Measurements from ENCODE around the gene USP7. TPM values are rescaled to one million over a fixed set of nuclear protein-coding genes. Genes with fewer than 3 reads are reported as not detected.
A peak's percentile ranks its signal among the peaks of the same experiment; 100 is the strongest.

The USP7 gene
- polyA plus RNA-seq, 3 donors = 2.4 to 31.7 (median 4.1) TPM

DNA sequence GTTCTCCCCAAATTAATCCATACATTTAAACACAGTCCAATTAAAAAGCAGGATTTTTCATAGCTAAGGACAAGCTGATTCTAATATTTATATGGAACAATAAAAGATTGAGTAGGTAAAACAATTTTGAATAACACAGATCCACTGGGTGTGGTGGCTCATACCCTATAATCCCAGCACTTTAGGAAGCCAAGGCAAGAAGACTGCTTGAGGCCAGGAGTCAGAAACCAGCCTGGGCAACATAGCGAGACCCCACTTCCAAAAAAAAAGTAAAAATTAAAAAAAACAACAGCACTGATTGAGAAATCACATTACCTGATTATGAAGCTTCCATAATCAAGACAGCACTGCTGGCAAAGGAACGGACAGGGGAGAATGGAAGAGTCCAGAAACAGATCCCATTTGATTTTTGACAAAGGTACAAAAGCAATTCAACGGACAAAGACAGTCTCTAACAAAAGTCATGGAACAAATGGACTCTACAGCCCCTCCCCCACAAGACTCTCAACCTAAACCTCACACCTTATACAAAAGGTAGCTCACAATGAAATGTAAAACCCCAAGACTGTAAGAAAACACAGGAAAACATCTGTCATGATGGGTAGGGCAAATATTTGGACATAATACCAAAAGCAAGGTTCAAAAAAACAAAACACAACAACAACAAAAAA, 17.9 kb downstream of the USP7 start:
- Mint-ChIP-seq H3K27me3 (ENCODE audit: low read depth in 3 of 3) (no peaks in the 10 kb centered on the region), H3K36me3 (no peaks in the 10 kb centered on the region), H3K4me3 (no peak overlapping the region), H3K9me3 (no peaks in the 10 kb centered on the region), H3K4me1 (peaks cover 90% of the 10 kb centered on the region), H3K27ac (peak overlapping the region in 5 of 7 donors; percentile 14 to 90 (median 80))
- Histone ChIP-seq H3K27ac (ENCODE audit: low read depth in 1 of 2, low read length in 2 of 2) (peak overlapping the region in 1 of 2 donors; percentile 56), H3K4me1 (ENCODE audit: control insufficient read depth in 1 of 2, insufficient read depth in 2 of 2, low read length in 2 of 2) (peaks cover 48 to 81% of the 10 kb centered on the region in 2 donors), H3K36me3 (replicated peaks in 1 of 2; ENCODE audit: control insufficient read depth in 1 of 2, insufficient read depth in 2 of 2, low read length in 2 of 2) (no peaks in the 10 kb centered on the region), H3K79me2 (ENCODE audit: insufficient read depth, low read length) (peaks cover 100% of the 10 kb centered on the region), H3K4me2 (replicated peaks; ENCODE audit: extremely low read depth, low read length, poor library complexity, severe bottlenecking) (peak overlapping the region; percentile 74), H3K4me3 (replicated peaks in 1 of 3; ENCODE audit: low read depth in 2 of 3, low read length in 3 of 3) (peak overlapping the region in 1 of 3 experiments; percentile 64), H2AFZ (ENCODE audit: insufficient read depth, low read depth, low read length, poor library complexity, severe bottlenecking) (no peak overlapping the region), H4K20me1 (ENCODE audit: insufficient read depth, low read length) (peaks cover 100% of the 10 kb centered on the region), H3K27me3 (ENCODE audit: control insufficient read depth in 2 of 2, insufficient read depth in 2 of 2, low read length in 2 of 2) (no peaks in the 10 kb centered on the region), H3K9ac (ENCODE audit: insufficient read depth, low read length, poor library complexity, severe bottlenecking) (no peak overlapping the region), H3K9me3 (replicated peaks in 1 of 2; ENCODE audit: control insufficient read depth in 1 of 2, insufficient read depth in 1 of 2, low read length in 2 of 2) (no peaks in the 10 kb centered on the region)
- TF ChIP-seq, protein P1, sequence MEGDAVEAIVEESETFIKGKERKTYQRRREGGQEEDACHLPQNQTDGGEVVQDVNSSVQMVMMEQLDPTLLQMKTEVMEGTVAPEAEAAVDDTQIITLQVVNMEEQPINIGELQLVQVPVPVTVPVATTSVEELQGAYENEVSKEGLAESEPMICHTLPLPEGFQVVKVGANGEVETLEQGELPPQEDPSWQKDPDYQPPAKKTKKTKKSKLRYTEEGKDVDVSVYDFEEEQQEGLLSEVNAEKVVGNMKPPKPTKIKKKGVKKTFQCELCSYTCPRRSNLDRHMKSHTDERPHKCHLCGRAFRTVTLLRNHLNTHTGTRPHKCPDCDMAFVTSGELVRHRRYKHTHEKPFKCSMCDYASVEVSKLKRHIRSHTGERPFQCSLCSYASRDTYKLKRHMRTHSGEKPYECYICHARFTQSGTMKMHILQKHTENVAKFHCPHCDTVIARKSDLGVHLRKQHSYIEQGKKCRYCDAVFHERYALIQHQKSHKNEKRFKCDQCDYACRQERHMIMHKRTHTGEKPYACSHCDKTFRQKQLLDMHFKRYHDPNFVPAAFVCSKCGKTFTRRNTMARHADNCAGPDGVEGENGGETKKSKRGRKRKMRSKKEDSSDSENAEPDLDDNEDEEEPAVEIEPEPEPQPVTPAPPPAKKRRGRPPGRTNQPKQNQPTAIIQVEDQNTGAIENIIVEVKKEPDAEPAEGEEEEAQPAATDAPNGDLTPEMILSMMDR (IDR thresholded peaks at IDR 0.05) = no peak
- no peak for DNase-seq
- intact Hi-C loops (cut with micrococcal nuclease) = loop anchor here in 1 of 2 donors (10.0 kb wide), 2 partner anchors 59 to 189 kb away; no protein-coding TSS in a partner anchor
- 92% methylated on average over 2 of the region's 3 CpGs for WGBS (ENCODE audit: insufficient coverage)

DNA sequence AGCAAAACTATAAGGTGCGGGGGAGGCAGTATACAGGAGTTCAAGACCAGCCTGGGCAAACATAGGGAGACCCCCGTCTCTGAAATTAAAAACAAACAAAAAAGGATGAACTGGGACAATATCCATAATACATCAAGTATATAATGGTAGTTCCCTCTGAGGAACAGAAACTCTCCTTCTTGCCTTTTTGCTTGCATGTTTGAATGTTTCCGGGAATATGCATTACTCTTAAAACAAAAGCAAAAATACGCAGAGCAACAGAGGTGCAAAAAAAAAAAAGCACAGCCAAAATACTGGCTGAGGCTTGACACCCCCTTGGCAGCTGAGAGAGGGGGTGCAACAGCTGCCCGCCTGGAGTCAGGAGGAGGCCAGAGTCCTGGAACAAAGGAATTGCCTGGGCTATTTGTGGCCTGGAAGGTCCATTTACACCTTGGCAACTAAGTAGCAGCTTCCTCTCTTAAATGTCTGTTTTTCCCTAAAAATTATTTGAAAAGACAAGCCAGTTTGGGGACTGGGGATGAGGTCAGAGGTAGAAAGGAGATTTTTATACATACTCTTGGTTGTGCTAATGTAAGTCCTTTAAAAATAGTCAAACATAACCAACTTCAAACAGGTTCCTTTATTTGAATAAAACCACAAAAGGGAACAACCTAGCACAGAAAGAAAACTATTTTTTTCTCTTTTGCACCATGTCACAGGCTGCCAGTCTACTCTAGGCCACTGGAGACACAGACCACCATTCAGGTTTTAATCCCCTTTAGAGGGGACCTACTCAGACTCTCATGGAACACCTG, 19.5 kb downstream of the USP7 start:
- H3K4me2 ChIP-seq (replicated peaks; ENCODE audit: extremely low read depth, low read length, poor library complexity, severe bottlenecking) = peak overlapping the region; percentile 74
- H2AFZ ChIP-seq (ENCODE audit: insufficient read depth, low read depth, low read length, poor library complexity, severe bottlenecking) = no peak overlapping the region
- H3K4me3 ChIP-seq (replicated peaks in 1 of 3; ENCODE audit: low read depth in 2 of 3, low read length in 3 of 3) = peak overlapping the region in 2 of 3 experiments; percentile 12 to 64
- H3K36me3 ChIP-seq (replicated peaks in 1 of 2; ENCODE audit: control insufficient read depth in 1 of 2, insufficient read depth in 2 of 2, low read length in 2 of 2) = no peaks in the 10 kb centered on the region
- DNase-seq = peak; percentile 17 to 58 (median 27)
- no peaks in the 10 kb centered on the region for H3K27me3 ChIP-seq (ENCODE audit: control insufficient read depth in 2 of 2, insufficient read depth in 2 of 2, low read length in 2 of 2)
- H3K9ac ChIP-seq (ENCODE audit: insufficient read depth, low read length, poor library complexity, severe bottlenecking) = no peak overlapping the region
- H3K4me1 ChIP-seq (ENCODE audit: control insufficient read depth in 1 of 2, insufficient read depth in 2 of 2, low read length in 2 of 2) = peaks cover 48 to 76% of the 10 kb centered on the region in 2 donors
- H3K9me3 ChIP-seq (replicated peaks in 1 of 2; ENCODE audit: control insufficient read depth in 1 of 2, insufficient read depth in 1 of 2, low read length in 2 of 2) = no peaks in the 10 kb centered on the region
- peaks cover 100% of the 10 kb centered on the region for H4K20me1 ChIP-seq (ENCODE audit: insufficient read depth, low read length)
- Mint-ChIP-seq H3K27me3 (ENCODE audit: low read depth in 3 of 3) (no peaks in the 10 kb centered on the region), H3K9me3 (no peaks in the 10 kb centered on the region), H3K36me3 (no peaks in the 10 kb centered on the region), H3K27ac (peak overlapping the region; percentile 80 to 90 (median 88)), H3K4me1 (peaks cover 88% of the 10 kb centered on the region), H3K4me3 (peak overlapping the region; percentile 69 to 85)
- peaks cover 100% of the 10 kb centered on the region for H3K79me2 ChIP-seq (ENCODE audit: insufficient read depth, low read length)
- intact Hi-C loops (cut with micrococcal nuclease) = loop anchor here in 1 of 2 donors (10.0 kb wide), 2 partner anchors 61 to 191 kb away; no protein-coding TSS in a partner anchor
- 29% methylated on average over 1 of the region's 5 CpGs for WGBS (ENCODE audit: insufficient coverage)
- H3K27ac ChIP-seq (ENCODE audit: low read depth in 1 of 2, low read length in 2 of 2) = peak overlapping the region; percentile 55 to 56
- TF ChIP-seq, protein P1 (IDR thresholded peaks at IDR 0.05) = no peak
